GM21367 (cell line): ENCODE data around the gene MAP2K3.
"Not testable (repeated sequence)": the region's sequence is repeated elsewhere in the genome, so short reads cannot be mapped to it uniquely, and the experiment has no call there.

ENCODE experiments used
- ATAC-seq: cut with Tn5 transposase; IDR thresholded peaks from one replicate; pipeline ENCODE4 v1.9.1; 2021; ENCODE audit not compliant: unreplicated experiment

The MAP2K3 gene

DNA sequence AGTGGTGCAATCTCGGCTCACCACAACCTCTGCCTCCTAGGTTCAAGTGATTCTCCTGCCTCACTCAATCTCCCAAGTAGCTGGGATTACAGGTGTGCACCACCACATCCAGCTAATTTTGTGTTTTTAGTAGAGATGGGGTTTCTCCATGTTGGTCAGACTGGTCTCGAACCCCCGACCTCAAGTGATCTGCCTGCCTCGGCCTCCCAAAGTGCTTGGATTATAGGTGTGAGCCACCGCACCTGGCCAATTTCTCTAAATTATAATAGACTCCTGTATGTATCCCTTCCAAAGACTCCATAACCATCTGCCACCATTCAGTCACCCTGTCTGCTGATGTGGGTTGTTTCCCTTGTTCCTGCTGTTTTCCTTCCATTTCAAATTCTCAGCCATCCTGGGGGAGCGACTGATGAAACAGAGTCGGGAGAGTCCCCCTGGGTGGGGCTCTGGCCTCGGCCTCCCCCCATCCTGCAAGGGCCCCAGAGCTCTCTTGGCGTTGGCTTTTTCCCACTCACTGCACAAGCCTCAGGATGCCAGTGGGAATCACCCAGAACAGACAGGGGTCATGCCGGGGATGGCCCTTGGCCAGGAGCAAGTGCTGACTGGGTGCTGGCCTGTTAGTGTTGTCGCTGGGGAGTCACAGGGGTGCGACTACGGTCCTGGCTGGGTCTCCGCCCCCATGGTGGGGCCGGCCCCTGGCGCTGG lies 25.7 kb downstream of the MAP2K3 start:
- not testable (repeated sequence) for ATAC-seq

- ATAC-seq = not testable (repeated sequence)
These were observed 26.5 kb downstream of the MAP2K3 start for GRCh38 chr17:21310766-21311602.

DNA sequence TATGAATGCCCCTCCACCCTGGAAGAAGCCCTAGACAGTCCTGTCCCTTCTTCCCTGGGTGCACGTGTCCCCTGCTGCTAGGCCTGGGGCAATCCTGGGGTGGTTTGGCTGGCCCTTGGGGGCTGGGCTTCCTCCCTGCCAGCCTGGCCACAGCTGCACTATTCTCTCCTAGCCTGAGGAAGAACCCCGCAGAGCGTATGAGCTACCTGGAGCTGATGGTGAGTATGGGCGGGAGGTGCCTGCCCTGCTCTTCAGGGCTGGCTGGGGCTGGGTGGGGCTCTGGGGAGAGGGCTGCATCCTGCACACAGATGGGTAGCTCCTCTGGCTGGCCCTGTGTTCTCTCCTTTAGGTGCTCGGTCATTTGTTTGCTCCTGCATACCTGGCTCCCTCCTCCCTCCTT lies 28.8 kb downstream of the MAP2K3 start:
- ATAC-seq = no peak

DNA sequence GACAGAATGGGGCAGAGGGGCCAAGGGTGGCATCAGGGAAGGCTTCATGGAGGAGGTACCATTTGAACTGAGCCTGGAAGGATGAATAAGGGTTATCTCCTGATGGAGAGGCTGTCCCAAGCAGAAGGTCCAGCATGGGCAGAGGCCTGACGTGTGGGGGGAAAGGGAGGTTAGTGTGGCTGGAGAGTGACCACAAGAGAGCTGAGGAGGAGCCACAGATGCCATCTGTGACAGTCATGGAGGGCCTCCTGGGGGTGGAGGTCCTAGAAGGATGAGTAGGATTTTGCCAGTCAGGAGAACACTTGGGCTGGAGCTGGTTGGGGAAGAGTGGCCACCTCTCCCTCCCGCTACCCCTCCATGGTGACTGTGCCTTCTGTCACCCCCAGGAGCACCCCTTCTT lies 29.2 kb downstream of the MAP2K3 start:
- ATAC-seq = not testable (repeated sequence)

GRCh38 chr17:21314261-21314664 lies 29.8 kb downstream of the MAP2K3 start:
- ATAC-seq = not testable (repeated sequence)

GRCh38 chr17:21314701-21315111 lies 30.2 kb downstream of the MAP2K3 start:
- not testable (repeated sequence) for ATAC-seq

- ATAC-seq = not testable (repeated sequence)
These were observed 30.9 kb downstream of the MAP2K3 start for GRCh38 chr17:21315246-21316000.

- ATAC-seq = not testable (repeated sequence)
These were observed 31.8 kb downstream of the MAP2K3 start for GRCh38 chr17:21316212-21316886.

GRCh38 chr17:21316887-21317500 lies 32.5 kb downstream of the MAP2K3 start:
- not testable (repeated sequence) for ATAC-seq

DNA sequence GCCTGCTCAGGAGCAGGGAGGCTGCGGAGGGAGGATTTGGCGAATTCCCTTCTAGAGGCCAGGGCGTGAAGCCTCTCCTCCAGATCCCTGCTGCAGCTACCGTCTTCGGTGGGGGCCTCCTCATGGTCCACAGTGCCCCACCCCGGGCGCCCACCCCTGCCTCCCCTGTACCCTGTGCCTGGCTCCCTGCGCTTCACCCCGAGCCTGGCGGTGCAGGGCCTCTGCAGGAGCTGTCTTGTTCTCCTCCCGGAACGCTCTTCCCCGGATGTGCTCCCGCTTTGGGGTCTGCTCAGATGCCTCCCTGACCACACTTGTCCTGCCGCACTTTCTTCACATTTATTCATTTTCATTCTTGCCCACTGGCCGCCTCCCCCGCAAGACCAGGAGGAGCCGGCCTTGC lies 33.3 kb downstream of the MAP2K3 start:
- ATAC-seq = not testable (repeated sequence)

DNA sequence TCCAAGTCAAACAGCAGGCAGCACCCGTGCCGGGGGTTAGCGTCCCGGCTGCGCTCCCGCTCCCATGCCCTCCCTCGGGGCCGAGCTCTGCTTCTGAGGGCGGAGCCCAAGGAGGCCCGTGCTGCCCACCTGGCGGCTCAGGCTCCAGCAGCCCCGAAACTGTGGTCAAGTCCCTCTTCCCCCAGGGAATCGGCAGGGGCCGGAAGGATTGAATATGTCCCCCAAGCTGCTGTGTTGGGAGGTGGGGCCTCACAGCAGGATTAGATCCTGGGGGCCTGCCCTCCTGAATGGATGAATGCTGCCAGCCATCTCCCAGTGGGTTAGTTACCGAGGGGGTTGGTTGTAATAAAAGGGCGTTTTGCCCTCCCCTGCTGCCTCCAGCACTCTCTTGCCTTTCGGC lies 33.9 kb downstream of the MAP2K3 start:
- ATAC-seq = no peak

GRCh38 chr17:21318856-21319255 lies 34.3 kb downstream of the MAP2K3 start:
- ATAC-seq = not testable (repeated sequence)

DNA sequence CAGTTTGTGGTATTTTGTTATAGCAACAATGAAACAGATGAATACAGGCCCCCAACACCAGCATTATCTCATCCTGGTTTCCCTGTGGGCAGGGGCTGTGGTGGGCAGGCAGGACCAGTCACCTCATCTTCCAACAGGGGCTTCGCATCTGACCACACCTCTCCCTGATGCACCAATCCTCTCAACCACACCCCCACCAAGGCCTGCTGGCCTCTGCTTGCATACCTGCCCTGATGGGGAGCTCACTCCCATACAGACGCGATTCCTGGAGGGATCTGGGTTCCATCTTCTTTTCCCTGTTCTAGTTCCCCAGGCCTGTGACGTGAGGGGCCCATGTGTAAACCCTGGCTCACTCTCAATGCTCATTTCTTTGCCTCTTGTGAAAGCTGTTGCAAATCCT lies 34.7 kb downstream of the MAP2K3 start:
- not testable (repeated sequence) for ATAC-seq

DNA sequence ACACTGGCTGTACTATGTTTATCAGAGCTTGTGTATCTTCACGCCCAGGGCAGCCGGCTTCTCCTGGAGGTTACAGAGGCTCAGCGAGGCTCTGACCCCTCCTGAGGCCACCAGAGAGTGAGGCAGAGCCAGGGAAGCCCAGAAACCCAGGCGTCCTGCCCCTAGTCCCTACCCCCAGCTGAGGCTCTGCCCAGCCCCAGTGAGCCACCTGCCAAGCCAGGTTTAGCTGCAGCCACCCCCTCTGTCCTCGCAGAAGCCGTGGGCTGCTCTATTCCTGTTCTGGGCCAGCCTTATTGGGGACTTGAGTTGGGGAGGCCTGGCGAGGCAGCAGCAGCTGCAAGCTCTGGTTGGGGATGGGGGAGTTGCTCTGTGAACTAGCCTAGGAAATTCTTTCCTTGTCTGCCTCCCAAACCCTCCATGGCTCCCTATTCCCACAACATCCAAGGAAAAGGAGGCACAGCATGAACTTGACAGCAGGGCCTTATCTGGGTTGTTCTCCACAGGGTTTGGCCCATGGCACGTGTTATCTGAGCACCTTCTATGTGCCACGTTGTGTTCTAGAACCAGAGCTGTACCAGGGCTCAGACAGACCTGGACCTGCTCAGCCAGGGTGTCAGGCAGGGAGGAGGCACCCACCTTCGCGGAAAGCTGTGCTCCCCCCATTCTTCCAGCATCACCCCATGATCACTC lies 35.3 kb downstream of the MAP2K3 start:
- ATAC-seq = not testable (repeated sequence)

- not testable (repeated sequence) for ATAC-seq
These were observed 35.9 kb downstream of the MAP2K3 start for GRCh38 chr17:21320430-21320829.

DNA sequence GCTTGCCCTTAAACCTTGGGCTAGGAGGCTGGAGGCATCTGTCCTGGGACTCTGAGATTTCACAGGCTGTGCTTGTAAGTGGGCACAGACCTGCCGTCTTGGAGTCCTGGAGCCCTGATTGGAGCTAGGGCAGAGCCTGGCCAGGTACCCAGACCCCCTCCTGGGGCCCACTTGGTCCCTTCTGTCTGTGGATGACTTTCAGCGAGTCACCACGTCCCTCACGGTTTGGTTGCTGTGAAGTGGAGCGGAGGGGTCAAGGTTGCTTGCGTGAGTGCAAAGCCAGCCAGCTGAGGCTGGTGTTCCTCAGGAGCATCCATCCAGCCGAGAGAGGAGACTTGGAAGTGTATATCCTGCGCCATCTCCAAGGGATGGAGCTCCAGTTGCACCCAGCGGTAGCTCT lies 36.5 kb downstream of the MAP2K3 start:
- not testable (repeated sequence) for ATAC-seq

- not testable (repeated sequence) for ATAC-seq
These were observed 37.3 kb downstream of the MAP2K3 start for GRCh38 chr17:21321744-21322191.

DNA sequence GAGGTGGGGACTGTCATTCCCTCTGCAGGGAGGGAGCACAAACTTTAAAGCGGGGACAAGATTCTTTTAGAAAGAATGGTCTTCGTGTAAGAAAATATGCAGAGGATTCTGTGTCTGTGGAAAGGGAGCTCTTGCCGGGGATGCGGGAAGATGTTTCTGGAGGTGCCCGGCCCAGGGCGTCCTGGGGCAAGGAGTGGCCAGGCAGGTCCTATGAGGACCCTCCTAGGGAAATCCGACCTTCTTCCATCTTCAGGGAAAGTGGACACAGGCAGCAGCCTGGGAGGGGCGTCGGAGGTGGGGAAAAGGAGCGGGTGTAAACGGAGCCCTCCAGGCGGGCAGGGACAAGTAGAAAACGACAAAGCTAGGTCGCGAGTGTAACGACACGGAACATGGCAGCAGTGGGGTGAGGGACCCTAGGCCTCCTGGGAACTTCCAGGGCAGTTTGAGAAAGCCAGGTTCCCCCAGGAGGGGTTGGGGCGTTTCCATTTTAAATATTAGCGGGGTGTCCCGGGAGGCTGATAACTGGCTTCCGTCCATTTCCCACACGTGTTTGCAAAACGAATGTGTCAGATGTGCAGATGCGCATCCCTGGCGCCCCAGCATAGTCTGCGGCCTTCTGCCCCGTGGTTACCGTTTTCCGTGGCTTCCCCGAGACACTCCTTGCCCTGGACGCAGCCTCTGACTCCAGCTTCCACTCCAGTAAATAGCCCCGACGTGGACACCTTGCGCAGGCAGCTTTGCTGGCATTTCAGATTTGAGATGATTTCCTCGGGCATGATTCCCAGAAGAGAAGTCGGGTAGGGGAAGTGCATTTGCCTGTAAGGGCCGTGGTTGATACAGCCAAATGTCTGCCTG lies 39.0 kb downstream of the MAP2K3 start:
- ATAC-seq = not testable (repeated sequence)

DNA sequence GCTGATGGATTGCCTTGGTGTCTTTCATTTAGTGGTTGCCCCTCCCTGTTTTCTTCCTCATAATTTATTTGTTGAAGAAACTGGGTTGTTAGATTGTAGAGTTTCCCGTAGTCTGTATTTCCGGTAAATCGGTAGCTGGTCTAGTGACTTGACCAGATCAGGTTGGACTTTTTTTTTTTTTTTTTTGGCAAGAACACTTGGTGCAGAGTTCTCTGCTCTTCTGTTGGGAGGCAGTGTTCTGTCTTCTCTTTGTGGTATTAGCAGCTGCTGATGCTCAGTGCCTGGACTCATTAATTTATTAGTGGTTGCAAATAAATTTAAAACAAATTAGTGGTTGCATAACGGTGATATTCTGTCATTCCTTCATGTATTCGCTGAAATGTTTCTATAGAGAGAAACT lies 40.2 kb downstream of the MAP2K3 start:
- not testable (repeated sequence) for ATAC-seq
